ENCODE measurements around the gene CYP2A7.
"Not testable (repeated sequence)": the region's sequence is repeated elsewhere in the genome, so short reads cannot be mapped to it uniquely, and the experiment has no call there.

CYP2A7 gene

DNA sequence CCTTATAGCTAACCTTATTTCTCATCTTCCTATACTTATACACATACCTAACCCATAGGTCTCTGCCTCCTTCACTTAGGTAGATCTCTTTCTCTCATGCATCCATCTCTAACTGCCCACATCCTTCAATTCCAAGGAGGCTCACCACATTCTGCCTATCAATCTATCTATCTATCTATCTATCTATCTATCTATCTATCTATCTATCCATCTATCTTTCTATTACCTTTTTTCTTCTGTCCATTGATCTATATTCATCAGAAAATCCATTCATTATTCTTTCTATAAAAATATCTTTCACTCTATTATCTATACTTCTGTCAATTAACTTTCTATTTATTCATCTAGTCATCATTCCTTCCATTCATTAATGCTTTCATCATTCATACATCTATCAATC, 11.1 kb upstream of the CYP2A7 start:
- Histone ChIP-seq H3K27ac (replicated peaks) (no peak overlapping the region), H3K27me3 (ENCODE audit: insufficient read depth, poor library complexity, severe bottlenecking) (no peaks in the 10 kb centered on the region), H3K4me3 (replicated peaks; ENCODE audit: insufficient read depth, low read length) (no peak overlapping the region)
- DNase-seq (ENCODE audit: low read depth in 1 of 2, low spot score in 1 of 2): no peak
- TF ChIP-seq, protein P1, sequence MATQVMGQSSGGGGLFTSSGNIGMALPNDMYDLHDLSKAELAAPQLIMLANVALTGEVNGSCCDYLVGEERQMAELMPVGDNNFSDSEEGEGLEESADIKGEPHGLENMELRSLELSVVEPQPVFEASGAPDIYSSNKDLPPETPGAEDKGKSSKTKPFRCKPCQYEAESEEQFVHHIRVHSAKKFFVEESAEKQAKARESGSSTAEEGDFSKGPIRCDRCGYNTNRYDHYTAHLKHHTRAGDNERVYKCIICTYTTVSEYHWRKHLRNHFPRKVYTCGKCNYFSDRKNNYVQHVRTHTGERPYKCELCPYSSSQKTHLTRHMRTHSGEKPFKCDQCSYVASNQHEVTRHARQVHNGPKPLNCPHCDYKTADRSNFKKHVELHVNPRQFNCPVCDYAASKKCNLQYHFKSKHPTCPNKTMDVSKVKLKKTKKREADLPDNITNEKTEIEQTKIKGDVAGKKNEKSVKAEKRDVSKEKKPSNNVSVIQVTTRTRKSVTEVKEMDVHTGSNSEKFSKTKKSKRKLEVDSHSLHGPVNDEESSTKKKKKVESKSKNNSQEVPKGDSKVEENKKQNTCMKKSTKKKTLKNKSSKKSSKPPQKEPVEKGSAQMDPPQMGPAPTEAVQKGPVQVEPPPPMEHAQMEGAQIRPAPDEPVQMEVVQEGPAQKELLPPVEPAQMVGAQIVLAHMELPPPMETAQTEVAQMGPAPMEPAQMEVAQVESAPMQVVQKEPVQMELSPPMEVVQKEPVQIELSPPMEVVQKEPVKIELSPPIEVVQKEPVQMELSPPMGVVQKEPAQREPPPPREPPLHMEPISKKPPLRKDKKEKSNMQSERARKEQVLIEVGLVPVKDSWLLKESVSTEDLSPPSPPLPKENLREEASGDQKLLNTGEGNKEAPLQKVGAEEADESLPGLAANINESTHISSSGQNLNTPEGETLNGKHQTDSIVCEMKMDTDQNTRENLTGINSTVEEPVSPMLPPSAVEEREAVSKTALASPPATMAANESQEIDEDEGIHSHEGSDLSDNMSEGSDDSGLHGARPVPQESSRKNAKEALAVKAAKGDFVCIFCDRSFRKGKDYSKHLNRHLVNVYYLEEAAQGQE (IDR thresholded peaks at IDR 0.05; ENCODE audit: insufficient replicate concordance, low read depth): no peak
- TF ChIP-seq GABPA (IDR thresholded peaks at IDR 0.05; ENCODE audit: low read depth) (no peak), SPI1 (IDR thresholded peaks at IDR 0.05; ENCODE audit: borderline replicate concordance, low read depth) (no peak), POLR2AphosphoS5 (IDR thresholded peaks at IDR 0.05; ENCODE audit: low read depth) (no peak)
- TF ChIP-seq, protein P2, sequence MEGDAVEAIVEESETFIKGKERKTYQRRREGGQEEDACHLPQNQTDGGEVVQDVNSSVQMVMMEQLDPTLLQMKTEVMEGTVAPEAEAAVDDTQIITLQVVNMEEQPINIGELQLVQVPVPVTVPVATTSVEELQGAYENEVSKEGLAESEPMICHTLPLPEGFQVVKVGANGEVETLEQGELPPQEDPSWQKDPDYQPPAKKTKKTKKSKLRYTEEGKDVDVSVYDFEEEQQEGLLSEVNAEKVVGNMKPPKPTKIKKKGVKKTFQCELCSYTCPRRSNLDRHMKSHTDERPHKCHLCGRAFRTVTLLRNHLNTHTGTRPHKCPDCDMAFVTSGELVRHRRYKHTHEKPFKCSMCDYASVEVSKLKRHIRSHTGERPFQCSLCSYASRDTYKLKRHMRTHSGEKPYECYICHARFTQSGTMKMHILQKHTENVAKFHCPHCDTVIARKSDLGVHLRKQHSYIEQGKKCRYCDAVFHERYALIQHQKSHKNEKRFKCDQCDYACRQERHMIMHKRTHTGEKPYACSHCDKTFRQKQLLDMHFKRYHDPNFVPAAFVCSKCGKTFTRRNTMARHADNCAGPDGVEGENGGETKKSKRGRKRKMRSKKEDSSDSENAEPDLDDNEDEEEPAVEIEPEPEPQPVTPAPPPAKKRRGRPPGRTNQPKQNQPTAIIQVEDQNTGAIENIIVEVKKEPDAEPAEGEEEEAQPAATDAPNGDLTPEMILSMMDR (IDR thresholded peaks at IDR 0.05; ENCODE audit: insufficient read depth, low read length): no peak

DNA sequence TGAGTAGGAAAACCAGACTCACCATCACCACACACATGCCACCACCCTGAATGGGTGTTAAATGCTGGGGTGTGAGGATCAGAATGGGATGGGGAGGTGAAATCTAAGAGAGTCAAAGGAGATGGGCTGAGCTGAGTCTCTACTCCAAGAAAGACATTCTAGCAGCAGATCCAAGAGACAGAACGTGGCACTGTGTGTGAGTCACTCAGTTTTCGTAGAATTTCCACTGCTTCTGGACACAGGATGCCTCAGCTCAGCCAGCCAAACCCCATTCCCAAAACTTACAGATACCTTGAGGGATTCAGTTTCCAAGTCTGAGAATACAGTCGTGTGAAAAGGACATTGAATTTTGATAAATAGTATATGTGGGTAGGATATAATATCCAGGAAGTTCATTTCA, 7.3 kb upstream of the CYP2A7 start:
- no peak for DNase-seq (ENCODE audit: low read depth in 1 of 2, low spot score in 1 of 2)
- Histone ChIP-seq H3K27me3 (ENCODE audit: insufficient read depth, poor library complexity, severe bottlenecking) (no peaks in the 10 kb centered on the region), H3K4me3 (replicated peaks; ENCODE audit: insufficient read depth, low read length) (no peak overlapping the region), H3K27ac (replicated peaks) (no peak overlapping the region)
- TF ChIP-seq POLR2AphosphoS5 (IDR thresholded peaks at IDR 0.05; ENCODE audit: low read depth) (no peak), GABPA (IDR thresholded peaks at IDR 0.05; ENCODE audit: low read depth) (no peak), SPI1 (IDR thresholded peaks at IDR 0.05; ENCODE audit: borderline replicate concordance, low read depth) (no peak)
- TF ChIP-seq, protein P1 (IDR thresholded peaks at IDR 0.05; ENCODE audit: insufficient replicate concordance, low read depth): no peak
- TF ChIP-seq, protein P2 (IDR thresholded peaks at IDR 0.05; ENCODE audit: insufficient read depth, low read length): no peak

DNA sequence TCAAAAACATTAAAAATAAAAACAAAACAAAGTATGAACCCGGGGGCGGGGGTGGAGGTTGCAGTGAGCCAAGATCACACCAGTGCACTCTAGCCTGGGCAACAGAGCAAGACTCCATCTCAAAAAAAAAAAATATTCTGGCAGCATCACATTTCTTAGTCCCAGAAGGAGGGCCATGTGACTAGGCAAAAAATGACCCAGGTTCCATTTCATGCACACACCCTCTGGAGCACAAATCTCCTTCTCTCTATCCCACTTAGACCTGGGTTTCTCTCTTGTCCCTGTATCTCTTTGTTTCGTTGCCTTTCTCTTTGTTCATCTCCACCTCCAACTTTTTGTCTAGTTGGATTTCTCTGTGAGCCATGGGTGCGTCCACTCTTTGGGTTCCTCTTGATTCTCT, 6.2 kb upstream of the CYP2A7 start:
- Histone ChIP-seq H3K27ac (replicated peaks) (no peak overlapping the region), H3K27me3 (ENCODE audit: insufficient read depth, poor library complexity, severe bottlenecking) (no peaks in the 10 kb centered on the region), H3K4me3 (replicated peaks; ENCODE audit: insufficient read depth, low read length) (no peak overlapping the region)
- no peak for DNase-seq (ENCODE audit: low read depth in 1 of 2, low spot score in 1 of 2)
- TF ChIP-seq POLR2AphosphoS5 (IDR thresholded peaks at IDR 0.05; ENCODE audit: low read depth) (no peak), GABPA (IDR thresholded peaks at IDR 0.05; ENCODE audit: low read depth) (no peak), SPI1 (IDR thresholded peaks at IDR 0.05; ENCODE audit: borderline replicate concordance, low read depth) (no peak)
- TF ChIP-seq, protein P1 (IDR thresholded peaks at IDR 0.05; ENCODE audit: insufficient replicate concordance, low read depth): no peak
- TF ChIP-seq, protein P2 (IDR thresholded peaks at IDR 0.05; ENCODE audit: insufficient read depth, low read length): no peak

DNA sequence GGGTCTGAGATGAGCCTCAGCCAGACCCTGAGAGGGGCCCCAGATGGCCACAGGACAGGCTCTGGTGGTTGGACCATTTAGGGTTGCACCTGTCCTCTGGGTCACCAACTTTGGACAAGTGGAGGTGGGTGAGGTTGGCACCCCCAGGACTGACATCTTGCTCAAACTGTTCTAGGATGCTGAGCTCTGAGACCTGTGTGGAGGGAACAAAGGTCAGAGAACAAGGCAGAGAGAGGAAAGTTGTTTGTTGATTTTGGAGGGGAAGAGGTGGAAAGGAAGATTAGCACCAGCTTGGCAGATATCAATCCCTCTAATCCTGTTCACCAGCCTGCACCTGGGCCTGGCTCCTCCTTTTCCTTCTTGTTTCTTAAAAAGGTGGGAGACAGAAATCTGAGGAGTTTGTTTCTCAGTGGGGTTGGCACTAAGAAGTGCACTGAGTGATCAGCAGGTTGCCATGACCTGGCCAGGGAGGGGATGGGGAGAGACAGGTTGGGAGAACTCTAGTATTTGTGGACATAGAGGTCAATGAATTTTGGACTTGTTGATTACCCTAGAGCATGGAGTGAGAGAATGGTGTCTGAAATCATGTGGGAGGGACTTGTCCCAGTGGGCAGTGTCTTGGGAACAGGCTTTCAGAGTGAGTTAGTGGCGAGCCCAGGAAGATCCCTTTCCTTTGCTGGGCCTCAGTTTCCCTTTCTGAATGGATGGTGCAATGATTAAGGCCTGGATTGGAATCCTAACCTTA, 2.3 kb upstream of the CYP2A7 start:
- not testable (repeated sequence) for H3K27me3 ChIP-seq (ENCODE audit: insufficient read depth, poor library complexity, severe bottlenecking); H3K27ac ChIP-seq (replicated peaks); DNase-seq (ENCODE audit: low read depth in 1 of 2, low spot score in 1 of 2); H3K4me3 ChIP-seq (replicated peaks; ENCODE audit: insufficient read depth, low read length)

DNA sequence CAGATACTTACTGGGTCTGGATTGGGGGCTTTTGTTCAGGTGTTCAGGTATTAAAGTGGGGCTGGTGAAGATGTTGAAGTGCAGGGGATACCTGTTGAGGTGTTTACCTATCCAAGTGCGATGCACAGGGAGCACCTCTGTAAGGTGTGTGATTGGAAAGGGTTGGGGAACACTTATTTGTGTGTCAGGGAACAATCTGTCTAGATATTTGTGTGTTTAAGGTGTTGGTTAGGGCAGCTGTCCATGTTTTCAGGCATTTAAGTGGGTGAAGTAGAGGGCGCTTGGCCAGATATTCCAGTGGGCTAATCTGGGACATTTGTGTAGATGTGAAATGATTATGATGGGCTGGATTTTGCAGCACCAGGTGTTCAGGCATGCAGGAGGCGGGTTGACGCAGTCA, 2.7 kb downstream of the CYP2A7 start:
- H3K4me3 ChIP-seq (replicated peaks; ENCODE audit: insufficient read depth, low read length); H3K27me3 ChIP-seq (ENCODE audit: insufficient read depth, poor library complexity, severe bottlenecking); DNase-seq (ENCODE audit: low read depth in 1 of 2, low spot score in 1 of 2); H3K27ac ChIP-seq (replicated peaks): not testable (repeated sequence)

All from HL-60 (cell line).